Naive B cell (primary cell): ENCODE data around the gene SENP7. TPM values are rescaled to one million over a fixed set of nuclear protein-coding genes. Genes with fewer than 3 reads are reported as not detected.

Experiments used
- ATAC-seq, 2 donors: fragments of 150-1000 bp; cut with Tn5 transposase; 2 replicates each; pipeline ENCODE4 v1.10.0; 2021; ENCODE audit warnings: low read depth in 2 of 2, mild to moderate bottlenecking in 2 of 2, moderate library complexity in 2 of 2
- DNase-seq: peaks from one replicate; pipeline ENCODE4 v3.0.0; 2022
- H3K27ac Mint-ChIP-seq, 6 donors: one replicate each; pipeline ENCODE4 v1.8.0; 2020 to 2022; ENCODE audit warnings: mild to moderate bottlenecking in 6 of 6, mixed read lengths in 6 of 6, moderate library complexity in 5 of 6, inconsistent platforms in 2 of 6
- H3K27me3 Mint-ChIP-seq, 3 donors: one replicate each; pipeline ENCODE4 v1.8.0; 2021 to 2022; ENCODE audit warnings: mixed read lengths in 3 of 3, mild to moderate bottlenecking in 1 of 3
- H3K36me3 Mint-ChIP-seq, 2 donors: one replicate each; pipeline ENCODE4 v1.8.0; 2020 to 2022; ENCODE audit warnings: mixed read lengths in 2 of 2, inconsistent platforms in 1 of 2, mild to moderate bottlenecking in 1 of 2
- H3K4me1 Mint-ChIP-seq, 3 donors: one replicate each; pipeline ENCODE4 v1.8.0; 2020 to 2022; ENCODE audit warnings: mixed read lengths in 3 of 3, inconsistent platforms in 1 of 3, mild to moderate bottlenecking in 1 of 3, moderate library complexity in 1 of 3
- H3K4me3 Mint-ChIP-seq, 8 donors: one replicate each; pipeline ENCODE4 v1.8.0; 2020 to 2022; ENCODE audit warnings: mild to moderate bottlenecking in 8 of 8, mixed read lengths in 8 of 8, moderate library complexity in 8 of 8, inconsistent platforms in 2 of 8
- H3K9me3 Mint-ChIP-seq, 7 donors: one replicate each; pipeline ENCODE4 v1.8.0; 2020 to 2022; ENCODE audit warnings: mixed read lengths in 7 of 7, mild to moderate bottlenecking in 5 of 7, inconsistent platforms in 2 of 7, moderate library complexity in 1 of 7
- polyA plus RNA-seq, 6 donors: library from polyadenylated mRNA; unstranded; fragments of 300-500 nt; fragmentation: Illumina TruSeq; gene quantifications; one replicate each; pipeline ENCODE4 v1.2.3, GENCODE V29; 2021; ENCODE audit warnings: low read depth in 6 of 6

The SENP7 gene
- polyA plus RNA-seq, 6 donors from 2014 or later = 7.7 to 13.3 (median 10.9) TPM

- ATAC-seq (no peak), DNase-seq (no peak)
- Mint-ChIP-seq H3K27me3 (no peaks in the 10 kb centered on the region), H3K9me3 (peaks cover 6 to 28% (median 21%) of the 10 kb centered on the region in 7 donors), H3K4me1 (peaks cover 37 to 59% (median 45%) of the 10 kb centered on the region in 3 donors), H3K36me3 (peaks cover 14 to 22% of the 10 kb centered on the region in 2 donors), H3K27ac (peak overlapping the region in 3 of 6 donors; percentile 38 to 94 (median 78)), H3K4me3 (peak overlapping the region in 1 of 8 donors; percentile 12)
Measured at GRCh38 chr3:101387351-101387750, 125.7 kb downstream of the SENP7 start.

- Mint-ChIP-seq H3K9me3 (peaks cover 4 to 15% (median 11%) of the 10 kb centered on the region in 7 donors), H3K4me1 (peaks cover 31 to 47% (median 40%) of the 10 kb centered on the region in 3 donors), H3K4me3 (no peak overlapping the region), H3K36me3 (peaks cover 11 to 13% of the 10 kb centered on the region in 2 donors), H3K27me3 (no peaks in the 10 kb centered on the region), H3K27ac (no peak overlapping the region)
- DNase-seq (no peak), ATAC-seq (no peak)
Measured at GRCh38 chr3:101384426-101384825, 128.6 kb downstream of the SENP7 start.

GRCh38 chr3:101383656-101384055, 129.4 kb downstream of the SENP7 start:
- no peak for ATAC-seq
- Mint-ChIP-seq H3K4me3 (no peak overlapping the region), H3K36me3 (peaks cover 6% of the 10 kb centered on the region in 2 donors), H3K27ac (peak overlapping the region in 5 of 6 donors; percentile 16 to 97 (median 57)), H3K9me3 (peaks cover 0 to 9% (median 5%) of the 10 kb centered on the region in 7 donors), H3K4me1 (peaks cover 31 to 52% (median 43%) of the 10 kb centered on the region in 3 donors), H3K27me3 (no peaks in the 10 kb centered on the region)
- no peak for DNase-seq

- ATAC-seq (no peak), DNase-seq (no peak)
- peaks cover 32 to 53% (median 42%) of the 10 kb centered on the region in 3 donors for H3K4me1 Mint-ChIP-seq
- peaks cover 0 to 5% (median under 1%) of the 10 kb centered on the region in 7 donors for H3K9me3 Mint-ChIP-seq
- peaks cover under 1 to 3% of the 10 kb centered on the region in 2 donors for H3K36me3 Mint-ChIP-seq
- no peaks in the 10 kb centered on the region for H3K27me3 Mint-ChIP-seq
- H3K27ac Mint-ChIP-seq = peak overlapping the region in 1 of 6 donors; percentile 97
- no peak overlapping the region for H3K4me3 Mint-ChIP-seq
Measured at GRCh38 chr3:101383156-101383575, 129.8 kb downstream of the SENP7 start.

GRCh38 chr3:101381809-101382208, 131.2 kb downstream of the SENP7 start:
- Mint-ChIP-seq H3K27me3 (no peaks in the 10 kb centered on the region), H3K36me3 (no peaks in the 10 kb centered on the region), H3K27ac (no peak overlapping the region), H3K4me3 (no peak overlapping the region), H3K9me3 (no peaks in the 10 kb centered on the region), H3K4me1 (peaks cover 31 to 53% (median 31%) of the 10 kb centered on the region in 3 donors)
- no peak for ATAC-seq
- no peak for DNase-seq

GRCh38 chr3:101379658-101380376, 133.2 kb downstream of the SENP7 start:
- DNase-seq (peak; percentile 36), ATAC-seq (peak; percentile 95 to 97)
- no peaks in the 10 kb centered on the region for H3K9me3 Mint-ChIP-seq
- H3K36me3 Mint-ChIP-seq = no peaks in the 10 kb centered on the region
- peak overlapping the region in 4 of 6 donors; percentile 4 to 75 (median 28) for H3K27ac Mint-ChIP-seq
- H3K4me3 Mint-ChIP-seq = peak overlapping the region in 6 of 8 donors; percentile 1 to 78 (median 48)
- peaks cover 29 to 47% (median 30%) of the 10 kb centered on the region in 3 donors for H3K4me1 Mint-ChIP-seq
- H3K27me3 Mint-ChIP-seq = no peaks in the 10 kb centered on the region

DNA sequence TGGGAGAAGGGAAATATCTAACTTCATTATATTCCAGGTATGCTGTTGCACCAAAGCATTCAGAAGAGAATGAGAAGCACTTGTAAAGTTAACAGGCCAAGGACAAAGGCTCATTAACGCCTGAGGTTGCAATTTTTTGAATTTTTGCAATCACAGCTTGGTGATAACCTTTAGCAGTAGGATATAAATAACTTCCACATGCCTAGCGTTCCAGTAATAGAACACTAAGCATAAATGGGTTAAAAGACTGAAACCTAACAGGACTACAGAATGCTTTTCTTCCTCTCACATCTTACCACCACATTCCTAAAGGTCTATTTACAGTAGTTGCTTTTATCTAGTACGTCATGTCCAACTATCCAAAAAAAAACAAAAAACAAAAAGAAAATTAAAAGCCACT, 135.2 kb downstream of the SENP7 start:
- no peak for ATAC-seq
- Mint-ChIP-seq H3K4me3 (no peak overlapping the region), H3K9me3 (no peaks in the 10 kb centered on the region), H3K27ac (peak overlapping the region in 3 of 6 donors; percentile 27 to 56 (median 52)), H3K36me3 (no peaks in the 10 kb centered on the region), H3K4me1 (peaks cover 30 to 42% (median 32%) of the 10 kb centered on the region in 3 donors), H3K27me3 (no peaks in the 10 kb centered on the region)
- no peak for DNase-seq

DNA sequence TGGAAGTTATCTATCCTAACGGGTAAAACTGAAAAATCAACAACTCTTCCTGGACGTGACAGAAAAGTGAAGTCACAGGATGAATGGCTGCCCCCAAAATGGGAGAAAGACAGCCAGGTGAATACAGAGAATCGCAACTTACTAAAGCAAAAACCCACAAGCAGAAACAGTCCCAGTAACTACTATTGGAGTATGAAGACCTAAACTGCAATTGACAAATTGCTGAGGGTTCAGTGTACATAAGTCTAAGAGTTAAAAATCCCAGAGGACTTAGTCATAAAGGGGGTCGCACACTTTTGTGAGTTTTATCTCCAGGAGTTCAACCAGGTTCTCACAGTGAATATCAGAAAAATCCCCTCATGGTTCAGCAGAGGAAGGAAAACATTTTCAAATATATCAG, 135.8 kb downstream of the SENP7 start:
- no peaks in the 10 kb centered on the region for H3K36me3 Mint-ChIP-seq
- ATAC-seq (no peak), DNase-seq (no peak)
- no peaks in the 10 kb centered on the region for H3K9me3 Mint-ChIP-seq
- H3K4me1 Mint-ChIP-seq = peaks cover 29 to 42% (median 32%) of the 10 kb centered on the region in 3 donors
- H3K27me3 Mint-ChIP-seq = no peaks in the 10 kb centered on the region
- no peak overlapping the region for H3K4me3 Mint-ChIP-seq
- H3K27ac Mint-ChIP-seq = peak overlapping the region in 1 of 6 donors; percentile 32

DNA sequence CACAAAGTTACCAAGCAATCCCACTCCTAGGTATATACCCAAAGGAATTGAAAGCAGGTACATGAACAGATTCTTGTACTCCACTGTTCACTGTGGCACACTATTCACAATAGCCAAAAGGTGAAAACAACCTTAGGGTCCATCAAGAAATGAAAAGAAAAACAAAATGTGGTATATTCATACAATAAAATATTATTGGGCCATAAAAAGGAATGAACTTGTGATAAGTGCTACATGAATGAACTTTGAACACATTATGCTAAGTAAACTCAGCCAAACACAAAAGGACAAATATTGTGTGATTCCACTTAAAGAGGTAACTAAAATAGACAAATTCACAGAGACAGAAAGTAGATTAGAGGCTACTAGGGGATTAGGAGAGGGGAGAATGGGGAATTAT, 137.4 kb downstream of the SENP7 start:
- no peak for ATAC-seq
- no peaks in the 10 kb centered on the region for H3K9me3 Mint-ChIP-seq
- H3K4me3 Mint-ChIP-seq = no peak overlapping the region
- H3K27me3 Mint-ChIP-seq = no peaks in the 10 kb centered on the region
- DNase-seq = no peak
- H3K4me1 Mint-ChIP-seq = peaks cover 25 to 42% (median 32%) of the 10 kb centered on the region in 3 donors
- H3K36me3 Mint-ChIP-seq = no peaks in the 10 kb centered on the region
- peak overlapping the region in 1 of 6 donors; percentile 19 for H3K27ac Mint-ChIP-seq

DNA sequence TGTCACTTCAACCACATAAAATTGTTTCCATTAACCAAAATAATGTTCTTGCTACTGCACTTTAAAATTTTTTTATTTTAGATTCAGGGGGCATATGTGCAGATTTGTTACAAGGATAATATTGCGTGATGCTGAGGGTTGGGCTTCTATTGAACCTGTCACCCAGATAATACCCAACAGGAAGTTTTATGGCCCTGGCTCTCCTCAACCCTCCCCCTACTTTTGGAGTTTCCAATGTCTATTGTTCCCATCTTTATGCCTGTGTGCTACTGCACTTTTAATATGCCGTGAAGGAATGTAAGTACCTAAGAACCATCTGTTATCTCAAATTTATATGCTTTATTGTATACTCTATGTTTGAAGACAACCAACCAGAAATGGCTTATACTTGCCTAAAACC, 150.6 kb downstream of the SENP7 start:
- peaks cover 9 to 39% of the 10 kb centered on the region in 2 donors for H3K36me3 Mint-ChIP-seq
- no peak for ATAC-seq
- H3K27ac Mint-ChIP-seq = peak overlapping the region in 1 of 6 donors; percentile 18
- no peaks in the 10 kb centered on the region for H3K27me3 Mint-ChIP-seq
- no peak for DNase-seq
- H3K9me3 Mint-ChIP-seq = peaks cover 0 to 11% (median 7%) of the 10 kb centered on the region in 7 donors
- H3K4me3 Mint-ChIP-seq = no peak overlapping the region
- no peaks in the 10 kb centered on the region for H3K4me1 Mint-ChIP-seq

- no peak for ATAC-seq
- Mint-ChIP-seq H3K4me1 (no peaks in the 10 kb centered on the region), H3K9me3 (peaks cover 0 to 1% (median 0%) of the 10 kb centered on the region in 7 donors), H3K27ac (peak overlapping the region in 1 of 6 donors; percentile 14), H3K36me3 (peaks cover 12% of the 10 kb centered on the region in 2 donors), H3K27me3 (no peaks in the 10 kb centered on the region), H3K4me3 (no peak overlapping the region)
- DNase-seq = no peak
Measured at GRCh38 chr3:101351829-101352228, 161.2 kb downstream of the SENP7 start.

GRCh38 chr3:101340591-101340990, 172.4 kb downstream of the SENP7 start:
- H3K4me3 Mint-ChIP-seq = no peak overlapping the region
- ATAC-seq (no peak), DNase-seq (no peak)
- H3K27me3 Mint-ChIP-seq = no peaks in the 10 kb centered on the region
- H3K27ac Mint-ChIP-seq = no peak overlapping the region
- H3K9me3 Mint-ChIP-seq = no peaks in the 10 kb centered on the region
- no peaks in the 10 kb centered on the region for H3K4me1 Mint-ChIP-seq
- H3K36me3 Mint-ChIP-seq = peaks cover 11 to 18% of the 10 kb centered on the region in 2 donors

DNA sequence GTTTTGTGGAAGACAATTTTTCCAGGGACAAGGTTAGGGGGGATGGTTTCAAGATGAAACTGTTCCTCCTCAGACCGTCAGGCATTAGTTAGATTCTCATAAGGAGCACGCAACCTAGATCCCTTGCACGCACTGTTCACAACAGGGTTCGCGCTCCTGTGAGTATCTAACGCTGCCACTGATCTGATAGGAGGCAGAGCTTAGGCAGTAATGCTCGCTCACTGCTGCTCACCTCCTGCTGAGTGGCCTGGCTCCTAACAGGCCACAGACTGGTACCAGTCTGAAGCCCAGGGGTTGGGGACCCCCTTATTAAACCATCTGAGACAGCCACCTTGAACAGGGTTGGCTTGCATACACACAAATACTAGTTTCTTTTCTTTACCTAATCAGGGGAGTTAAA, 179.1 kb downstream of the SENP7 start:
- H3K4me1 Mint-ChIP-seq = no peaks in the 10 kb centered on the region
- ATAC-seq = no peak
- no peak overlapping the region for H3K4me3 Mint-ChIP-seq
- H3K27me3 Mint-ChIP-seq = no peaks in the 10 kb centered on the region
- peaks cover 24% of the 10 kb centered on the region in 2 donors for H3K36me3 Mint-ChIP-seq
- DNase-seq = no peak
- H3K27ac Mint-ChIP-seq = no peak overlapping the region
- H3K9me3 Mint-ChIP-seq = no peaks in the 10 kb centered on the region

DNA sequence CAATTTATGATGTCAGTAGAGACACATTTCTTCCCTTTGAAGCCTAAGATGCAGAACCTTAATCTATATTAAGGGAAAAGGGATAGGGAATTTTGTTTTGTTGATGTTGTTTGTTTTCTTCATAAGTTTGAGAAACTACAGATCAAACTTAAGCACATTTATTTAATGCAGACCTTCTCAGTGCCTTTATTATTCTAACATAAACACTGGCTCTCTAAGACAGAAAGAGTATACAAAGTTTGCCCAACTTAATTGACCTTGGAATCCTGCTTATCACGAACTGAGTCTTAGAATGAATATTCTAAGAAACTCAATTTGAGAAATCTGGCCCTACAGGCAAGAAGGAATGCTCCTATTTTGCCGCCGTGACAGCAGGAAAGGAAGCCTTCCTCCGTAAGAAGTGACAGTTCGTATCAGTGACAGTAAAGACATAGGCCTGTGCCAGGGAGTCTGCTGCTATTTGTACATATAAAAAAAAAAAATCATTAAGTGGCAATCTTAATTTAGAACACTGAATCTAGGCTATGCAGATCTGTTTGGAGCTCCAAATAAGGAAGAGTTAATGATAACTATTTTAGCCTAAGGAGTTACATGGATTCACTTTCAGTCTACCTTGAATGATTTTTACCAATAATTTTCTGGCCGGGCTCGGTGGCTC, 183.9 kb downstream of the SENP7 start:
- Mint-ChIP-seq H3K4me3 (no peak overlapping the region), H3K27ac (no peak overlapping the region), H3K36me3 (peaks cover 21 to 25% of the 10 kb centered on the region in 2 donors)

More for the DNA sequence above, 183.9 kb downstream of the SENP7 start:
- no peak for DNase-seq
- Mint-ChIP-seq H3K9me3 (no peaks in the 10 kb centered on the region), H3K4me1 (no peaks in the 10 kb centered on the region), H3K27me3 (no peaks in the 10 kb centered on the region)
- no peak for ATAC-seq
